Measurements from ENCODE around the gene ZNF488. TPM values are rescaled to one million over a fixed set of nuclear protein-coding genes. Genes with fewer than 3 reads are reported as not detected.

The ZNF488 gene
- total RNA-seq, 2 donors from 2014 or later: not detected

DNA sequence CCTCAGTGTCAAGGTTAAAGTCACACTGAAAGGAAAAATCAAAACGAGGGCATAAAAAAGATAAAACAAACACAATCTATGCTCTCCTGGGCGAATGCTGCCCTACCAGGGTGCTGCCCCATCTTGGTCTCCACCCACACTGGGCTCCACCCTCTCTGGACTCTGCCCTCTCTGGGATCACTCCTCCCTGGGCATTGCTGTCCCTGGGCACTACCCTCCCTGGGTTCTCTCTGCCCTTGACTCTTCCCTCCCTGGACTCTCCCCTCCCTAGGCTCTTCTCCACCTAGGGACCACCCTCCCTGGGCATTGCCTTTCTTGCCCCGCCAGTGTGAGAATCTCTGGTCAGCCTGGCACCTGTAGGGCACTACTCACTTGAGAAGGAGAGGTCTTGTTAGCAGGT is 53.3 kb downstream of the ZNF488 start:
- Histone ChIP-seq H3K27me3 (replicated peaks; ENCODE audit: insufficient read depth) (no peaks in the 10 kb centered on the region), H3K9me3 (no peaks in the 10 kb centered on the region), H3K4me1 (ENCODE audit: control insufficient read depth in 1 of 2, low read depth in 2 of 2) (no peaks in the 10 kb centered on the region), H3K4me3 (no peak overlapping the region), H3K27ac (no peak overlapping the region), H3K36me3 (no peaks in the 10 kb centered on the region)
- DNase-seq (ENCODE audit: low spot score): no peak
- no peak for ATAC-seq (ENCODE audit: insufficient number of reproducible peaks, low FRiP score, low read depth)
- TF ChIP-seq, protein P1, sequence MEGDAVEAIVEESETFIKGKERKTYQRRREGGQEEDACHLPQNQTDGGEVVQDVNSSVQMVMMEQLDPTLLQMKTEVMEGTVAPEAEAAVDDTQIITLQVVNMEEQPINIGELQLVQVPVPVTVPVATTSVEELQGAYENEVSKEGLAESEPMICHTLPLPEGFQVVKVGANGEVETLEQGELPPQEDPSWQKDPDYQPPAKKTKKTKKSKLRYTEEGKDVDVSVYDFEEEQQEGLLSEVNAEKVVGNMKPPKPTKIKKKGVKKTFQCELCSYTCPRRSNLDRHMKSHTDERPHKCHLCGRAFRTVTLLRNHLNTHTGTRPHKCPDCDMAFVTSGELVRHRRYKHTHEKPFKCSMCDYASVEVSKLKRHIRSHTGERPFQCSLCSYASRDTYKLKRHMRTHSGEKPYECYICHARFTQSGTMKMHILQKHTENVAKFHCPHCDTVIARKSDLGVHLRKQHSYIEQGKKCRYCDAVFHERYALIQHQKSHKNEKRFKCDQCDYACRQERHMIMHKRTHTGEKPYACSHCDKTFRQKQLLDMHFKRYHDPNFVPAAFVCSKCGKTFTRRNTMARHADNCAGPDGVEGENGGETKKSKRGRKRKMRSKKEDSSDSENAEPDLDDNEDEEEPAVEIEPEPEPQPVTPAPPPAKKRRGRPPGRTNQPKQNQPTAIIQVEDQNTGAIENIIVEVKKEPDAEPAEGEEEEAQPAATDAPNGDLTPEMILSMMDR (IDR thresholded peaks at IDR 0.05): no peak

DNA sequence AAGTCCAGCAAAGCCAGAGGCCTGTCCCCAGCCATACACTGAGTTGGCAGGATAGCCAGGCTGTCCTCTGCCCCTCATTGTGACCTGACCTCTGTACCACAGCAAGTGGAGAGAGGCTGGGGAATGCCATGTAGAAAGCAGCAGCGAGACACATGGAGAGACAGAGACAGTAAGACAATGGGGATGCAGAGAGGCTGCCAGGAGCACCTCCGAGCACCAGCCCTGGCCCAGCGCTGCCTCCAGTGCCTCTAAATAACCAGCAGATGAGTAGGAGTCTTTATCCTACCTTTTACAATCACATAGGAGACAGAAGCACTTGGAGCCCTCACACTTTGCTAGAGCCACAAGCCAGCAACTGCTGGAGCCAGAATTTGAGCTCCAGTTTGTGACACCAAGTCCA is 53.7 kb downstream of the ZNF488 start:
- ATAC-seq (ENCODE audit: insufficient number of reproducible peaks, low FRiP score, low read depth): no peak
- no peak overlapping the region for H3K27ac ChIP-seq
- H3K9me3 ChIP-seq: no peaks in the 10 kb centered on the region
- no peaks in the 10 kb centered on the region for H3K27me3 ChIP-seq (replicated peaks; ENCODE audit: insufficient read depth)
- H3K4me1 ChIP-seq (ENCODE audit: control insufficient read depth in 1 of 2, low read depth in 2 of 2): no peaks in the 10 kb centered on the region
- TF ChIP-seq, protein P1 (IDR thresholded peaks at IDR 0.05): no peak
- H3K36me3 ChIP-seq: no peaks in the 10 kb centered on the region
- no peak overlapping the region for H3K4me3 ChIP-seq
- DNase-seq (ENCODE audit: low spot score): no peak

DNA sequence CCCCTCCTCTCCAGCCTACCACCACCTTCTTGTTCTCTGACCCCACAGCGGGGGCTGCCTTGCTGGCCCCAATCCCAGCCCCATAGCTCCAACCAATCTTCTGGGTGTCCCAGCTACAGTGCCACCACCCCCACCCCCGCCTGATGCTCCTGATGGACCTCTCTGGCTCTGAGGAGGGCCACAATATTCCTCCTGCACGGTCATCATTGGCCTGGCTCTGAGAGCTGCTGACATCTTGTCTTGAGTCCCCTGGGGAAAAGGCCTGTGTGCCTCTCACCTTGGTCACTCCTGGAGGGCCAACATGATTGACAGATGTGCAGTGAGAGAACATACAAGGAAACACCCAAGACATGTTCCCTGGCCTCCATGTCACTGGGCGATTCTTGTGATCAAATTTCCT is 54.2 kb downstream of the ZNF488 start:
- TF ChIP-seq, protein P1 (IDR thresholded peaks at IDR 0.05): no peak
- no peak overlapping the region for H3K4me3 ChIP-seq
- H3K9me3 ChIP-seq: no peaks in the 10 kb centered on the region
- H3K27ac ChIP-seq: no peak overlapping the region
- no peaks in the 10 kb centered on the region for H3K4me1 ChIP-seq (ENCODE audit: control insufficient read depth in 1 of 2, low read depth in 2 of 2)
- DNase-seq (ENCODE audit: low spot score): no peak
- no peaks in the 10 kb centered on the region for H3K27me3 ChIP-seq (replicated peaks; ENCODE audit: insufficient read depth)
- H3K36me3 ChIP-seq: no peaks in the 10 kb centered on the region
- ATAC-seq (ENCODE audit: insufficient number of reproducible peaks, low FRiP score, low read depth): no peak

DNA sequence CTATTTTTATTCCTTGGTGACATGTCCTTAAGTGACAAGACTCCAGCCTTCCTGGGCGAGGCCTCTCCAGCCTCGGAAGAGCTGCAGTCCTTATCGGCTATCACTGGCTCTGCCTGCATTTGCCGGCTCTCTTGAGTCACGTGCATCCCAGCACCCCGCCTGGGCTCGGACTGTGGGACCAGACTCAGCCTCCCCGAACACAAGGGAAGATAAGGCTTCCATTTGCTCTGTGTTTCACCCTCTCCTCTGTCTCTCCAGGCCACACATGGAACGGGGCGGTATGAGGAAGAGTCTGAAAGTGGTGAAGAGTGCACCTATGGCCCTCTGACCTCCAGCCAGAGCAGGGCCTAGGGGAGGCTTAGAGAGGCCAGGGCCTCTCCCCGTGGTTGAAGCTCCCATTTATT is 57.2 kb downstream of the ZNF488 start:
- TF ChIP-seq, protein P1 (IDR thresholded peaks at IDR 0.05): no peak
- H3K4me3 ChIP-seq: no peak overlapping the region
- H3K36me3 ChIP-seq: no peaks in the 10 kb centered on the region
- H3K4me1 ChIP-seq (ENCODE audit: control insufficient read depth in 1 of 2, low read depth in 2 of 2): no peaks in the 10 kb centered on the region
- DNase-seq (ENCODE audit: low spot score): no peak
- H3K27me3 ChIP-seq (replicated peaks; ENCODE audit: insufficient read depth): no peaks in the 10 kb centered on the region
- H3K9me3 ChIP-seq: no peaks in the 10 kb centered on the region
- no peak overlapping the region for H3K27ac ChIP-seq
- ATAC-seq (ENCODE audit: insufficient number of reproducible peaks, low FRiP score, low read depth): no peak

DNA sequence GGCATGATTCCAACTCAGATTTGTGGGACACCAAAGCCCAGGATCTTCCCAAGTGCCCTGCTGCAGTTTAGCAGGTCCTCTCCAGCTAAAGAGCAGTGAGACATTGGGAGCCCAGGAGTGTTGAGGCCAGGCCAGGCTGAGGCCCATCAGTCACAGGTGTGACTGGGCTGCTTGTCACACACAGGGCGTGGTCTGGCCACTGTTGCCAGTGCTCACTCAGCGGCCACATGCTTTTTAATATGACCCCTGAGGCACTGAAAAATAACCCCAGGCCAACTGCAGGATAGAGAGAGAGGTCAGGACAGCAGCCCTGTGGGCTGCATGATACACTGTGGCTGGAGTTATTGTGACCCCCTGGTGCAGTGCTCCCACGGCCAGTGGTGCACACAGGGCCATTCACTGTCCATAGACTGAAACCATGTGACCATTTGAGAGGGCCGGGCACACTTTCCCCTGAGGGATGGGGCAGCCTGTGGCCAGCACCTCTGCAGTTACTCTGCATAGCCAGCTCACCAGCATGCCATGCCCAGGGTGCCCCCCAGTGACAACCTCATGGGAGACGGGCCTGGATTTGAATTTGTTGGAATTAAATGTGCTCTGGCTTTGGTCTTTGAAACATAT is 57.7 kb downstream of the ZNF488 start:
- TF ChIP-seq, protein P1 (IDR thresholded peaks at IDR 0.05): no peak
- ATAC-seq (ENCODE audit: insufficient number of reproducible peaks, low FRiP score, low read depth) (no peak), DNase-seq (ENCODE audit: low spot score) (no peak)
- Histone ChIP-seq H3K4me3 (no peak overlapping the region), H3K36me3 (no peaks in the 10 kb centered on the region), H3K4me1 (ENCODE audit: control insufficient read depth in 1 of 2, low read depth in 2 of 2) (no peaks in the 10 kb centered on the region), H3K9me3 (no peaks in the 10 kb centered on the region), H3K27ac (no peak overlapping the region), H3K27me3 (replicated peaks; ENCODE audit: insufficient read depth) (no peaks in the 10 kb centered on the region)

All from thoracic aorta (tissue), 2 donors.